HCT116 (cell line): Measurements from ENCODE around the gene CCBE1. TPM values are rescaled to one million over a fixed set of nuclear protein-coding genes. Genes with fewer than 3 reads are reported as not detected.

Experiments used
- ATAC-seq: fragments of 200-7000 bp; cut with Tn5 transposase; 2 replicates; pipeline ENCODE4 v1.9.1; 2020; ENCODE audit warnings: mild to moderate bottlenecking, moderate library complexity
- BruUV-seq: library from RNA; stranded (reverse); fragments of 400-500 nt; replicated peaks from 2 replicates; lab custom pipeline; 2021; lab: Mats Ljungman, UMichigan
- CTCF ChIA-PET: fragments of 300-600 bp; sonication (Branson Sonifier 250); formaldehyde crosslinking; loops from one replicate; lab custom pipeline; 2021; ENCODE audit warnings: antibody characterized with exemption; lab: Charles Lee
- POLR2A ChIA-PET: fragments of 300-600, 350-600 bp; sonication (Branson Sonifier 250); formaldehyde crosslinking; loops from one replicate; lab custom pipeline; 2021; ENCODE audit warnings: antibody characterized with exemption; lab: Charles Lee
- RAD21 ChIA-PET, 2 experiments: fragments of 300-600 bp; sonication (Branson Sonifier 250); formaldehyde crosslinking; loops; one replicate each; lab custom pipeline; 2023; ENCODE audit warnings: low total read pairs in 2 of 2; ENCODE audit not compliant: uncharacterized antibody in 2 of 2, unreplicated experiment in 2 of 2, low non-redundant PET in 1 of 2; lab: Charles Lee
- DNase-seq: peaks from one replicate; pipeline ENCODE4 v3.0.0-alpha.2; 2010; ENCODE audit warnings: low read depth, low spot score
- H2AFZ ChIP-seq: fragments of 200-600 bp; shearing (Covaris generic), sonication (generic); 2 replicates; pipeline ENCODE4 v1.6.1; 2017; ENCODE audit warnings: low read depth, mixed run types, mixed read lengths, antibody characterized with exemption, low read length; ENCODE audit not compliant: poor library complexity, severe bottlenecking
- H3K27ac ChIP-seq: 2 replicates; pipeline ENCODE4 v1.5.1; 2012; ENCODE audit warnings: low read depth, low read length
- H3K27me3 ChIP-seq: fragments of 200-600 bp; sonication (generic); 2 replicates; pipeline ENCODE4 v1.6.1; 2016; ENCODE audit warnings: mixed run types, low read length, mixed read lengths; ENCODE audit not compliant: insufficient read depth
- H3K36me3 ChIP-seq, 2 experiments: fragments of 200-500 bp in 1 of 2; fragments of 200-600 bp in 1 of 2; sonication (Bioruptor generic) in 1 of 2; sonication (generic) in 1 of 2; 2 replicates each; pipeline versions ENCODE4 v1.5.1 to v1.6.1; 2014 to 2016; ENCODE audit warnings: low read length in 2 of 2, inconsistent platforms in 1 of 2, mixed read lengths in 1 of 2, mixed run types in 1 of 2; ENCODE audit not compliant: insufficient read depth in 2 of 2, control insufficient read depth in 1 of 2
- H3K4me1 ChIP-seq, 2 experiments: fragments of 200-600 bp in 1 of 2; sonication (generic) in 1 of 2; 2 replicates each; pipeline versions ENCODE4 v1.5.1 to v1.6.1; 2012 to 2017; ENCODE audit warnings: low read length in 2 of 2, inconsistent platforms in 1 of 2, mild to moderate bottlenecking in 1 of 2, mixed read lengths in 1 of 2, mixed run types in 1 of 2, moderate library complexity in 1 of 2; ENCODE audit not compliant: insufficient read depth in 2 of 2, control insufficient read depth in 1 of 2
- H3K4me2 ChIP-seq: fragments of 200-600 bp; sonication (generic); 2 replicates; pipeline ENCODE4 v1.6.1; 2017; ENCODE audit warnings: mixed run types, low read length, mixed read lengths
- H3K4me3 ChIP-seq, 2 experiments: fragments of 200-600 bp in 1 of 2; sonication (generic) in 1 of 2; replicated peaks in 1 of 2; 2 replicates each; pipeline ENCODE4 v1.5.1; 2011 to 2016; ENCODE audit warnings: low read length in 2 of 2, control low read depth in 1 of 2, low read depth in 1 of 2, mild to moderate bottlenecking in 1 of 2, mixed read lengths in 1 of 2, mixed run types in 1 of 2
- H3K79me2 ChIP-seq: fragments of 200-600 bp; sonication (generic); 2 replicates; pipeline ENCODE4 v1.6.1; 2017; ENCODE audit warnings: mild to moderate bottlenecking, mixed run types, low read length, moderate library complexity, mixed read lengths; ENCODE audit not compliant: insufficient read depth
- H3K9ac ChIP-seq: fragments of 200-600 bp; sonication (generic); 2 replicates; pipeline ENCODE4 v1.6.1; 2016; ENCODE audit warnings: low read length, mixed read lengths
- H3K9me2 ChIP-seq: fragments of 200-600 bp; sonication (generic), shearing (Covaris generic); 2 replicates; pipeline ENCODE4 v1.6.1; 2017; ENCODE audit warnings: mixed run types, mild to moderate bottlenecking, moderate library complexity; ENCODE audit not compliant: insufficient read depth
- H3K9me3 ChIP-seq, 2 experiments: fragments of 200-500 bp in 1 of 2; fragments of 200-600 bp in 1 of 2; sonication (Bioruptor generic) in 1 of 2; sonication (generic) in 1 of 2; 2 replicates each; pipeline ENCODE4 v1.6.1; 2014 to 2017; ENCODE audit warnings: low read length in 2 of 2, mixed read lengths in 2 of 2, inconsistent platforms in 1 of 2, low read depth in 1 of 2, mild to moderate bottlenecking in 1 of 2, mixed run types in 1 of 2, moderate library complexity in 1 of 2; ENCODE audit not compliant: control insufficient read depth in 1 of 2, insufficient read depth in 1 of 2
- H4K20me1 ChIP-seq: fragments of 200-600 bp; sonication (generic), shearing (Covaris generic); 2 replicates; pipeline ENCODE4 v1.6.1; 2017; ENCODE audit warnings: mixed run types, mild to moderate bottlenecking, moderate library complexity; ENCODE audit not compliant: insufficient read depth
- CBX3 ChIP-seq: IDR thresholded peaks from 2 replicates; pipeline ENCODE4 v1.6.1; 2012; ENCODE audit warnings: low read depth
- EGR1 ChIP-seq: IDR thresholded peaks from 2 replicates; pipeline ENCODE4 v1.6.1; 2012; ENCODE audit warnings: low read depth
- FOSL1 ChIP-seq: IDR thresholded peaks from 2 replicates; pipeline ENCODE4 v1.6.1; 2012; ENCODE audit warnings: low read depth
- MAX ChIP-seq: IDR thresholded peaks from 2 replicates; pipeline ENCODE4 v1.6.1; 2012
- RAD21 ChIP-seq: IDR thresholded peaks from 2 replicates; pipeline ENCODE4 v1.6.1; 2012; ENCODE audit warnings: low read depth, mild to moderate bottlenecking
- SIN3A ChIP-seq: IDR thresholded peaks from 2 replicates; pipeline ENCODE4 v1.6.1; 2012; ENCODE audit warnings: low read depth
- SP1 ChIP-seq: IDR thresholded peaks from 2 replicates; pipeline ENCODE4 v1.6.1; 2012; ENCODE audit warnings: low read depth
- TCF7L2 ChIP-seq: IDR thresholded peaks from 2 replicates; pipeline ENCODE4 v1.7.0; 2011; ENCODE audit warnings: borderline replicate concordance, inconsistent platforms; ENCODE audit not compliant: insufficient read depth, insufficient read length; ENCODE audit errors: extremely low read depth
- YY1 ChIP-seq: IDR thresholded peaks from 2 replicates; pipeline ENCODE4 v1.6.1; 2011; ENCODE audit warnings: low read length, low read depth, moderate library complexity, mild to moderate bottlenecking; ENCODE audit not compliant: insufficient replicate concordance; ENCODE audit errors: extremely low read depth
- ZFX ChIP-seq: fragments of 450-650 bp; IDR thresholded peaks from 2 replicates; pipeline ENCODE4 v1.6.1; 2017
- intact Hi-C: fragments of 100-400 bp; cut with micrococcal nuclease; formaldehyde crosslinking; loops from 2 replicates; pipeline ENCODE4 v1.10.0; 2022
- total RNA-seq: library from RNA; stranded (reverse); gene quantifications from one replicate; pipeline ENCODE4 v1.2.1, GENCODE V29; 2021; ENCODE audit not compliant: unreplicated experiment
- TF ChIP-seq, protein P1 (sequence below), 3 experiments: fragments of 200-600 bp in 1 of 3; sonication (generic) in 1 of 3; IDR thresholded peaks in 2 of 3; conservative IDR thresholded peaks in 1 of 3; 2 replicates each; pipeline ENCODE4 v1.5.1; 2012 to 2017; ENCODE audit warnings: low read depth in 2 of 3, low read length in 2 of 3, antibody characterized with exemption in 1 of 3, borderline replicate concordance in 1 of 3, control low read depth in 1 of 3, mild to moderate bottlenecking in 1 of 3, mixed read lengths in 1 of 3, mixed run types in 1 of 3, moderate library complexity in 1 of 3; ENCODE audit not compliant: insufficient read depth in 1 of 3
- TF ChIP-seq, protein P2 (sequence below): IDR thresholded peaks from 2 replicates; pipeline ENCODE4 v1.6.1; 2011; ENCODE audit warnings: mild to moderate bottlenecking, low read length, moderate library complexity; ENCODE audit not compliant: insufficient replicate concordance; ENCODE audit errors: extremely low read depth

The CCBE1 gene
- total RNA-seq, 1 experiment from 2014 or later, result 0.84 TPM

GRCh38 chr18:59567431-59567830 lies 129.8 kb downstream of the CCBE1 start:
- CTCF ChIA-PET, result no interaction called here
- intact Hi-C loops, result no loop called here
- no peaks in the 10 kb centered on the region for H3K36me3 ChIP-seq
- ATAC-seq, result no peak
- H3K4me2 ChIP-seq, result no peak overlapping the region
- H3K27ac ChIP-seq, result no peak overlapping the region
- H3K9me3 ChIP-seq, result no peaks in the 10 kb centered on the region
- no peak overlapping the region for H3K9ac ChIP-seq
- TF ChIP-seq SP1 (no peak), YY1 (no peak), ZFX (no peak), FOSL1 (no peak), EGR1 (no peak), TCF7L2 (no peak), CBX3 (no peak), RAD21 (no peak), MAX (no peak), SIN3A (no peak)
- TF ChIP-seq, protein P1, sequence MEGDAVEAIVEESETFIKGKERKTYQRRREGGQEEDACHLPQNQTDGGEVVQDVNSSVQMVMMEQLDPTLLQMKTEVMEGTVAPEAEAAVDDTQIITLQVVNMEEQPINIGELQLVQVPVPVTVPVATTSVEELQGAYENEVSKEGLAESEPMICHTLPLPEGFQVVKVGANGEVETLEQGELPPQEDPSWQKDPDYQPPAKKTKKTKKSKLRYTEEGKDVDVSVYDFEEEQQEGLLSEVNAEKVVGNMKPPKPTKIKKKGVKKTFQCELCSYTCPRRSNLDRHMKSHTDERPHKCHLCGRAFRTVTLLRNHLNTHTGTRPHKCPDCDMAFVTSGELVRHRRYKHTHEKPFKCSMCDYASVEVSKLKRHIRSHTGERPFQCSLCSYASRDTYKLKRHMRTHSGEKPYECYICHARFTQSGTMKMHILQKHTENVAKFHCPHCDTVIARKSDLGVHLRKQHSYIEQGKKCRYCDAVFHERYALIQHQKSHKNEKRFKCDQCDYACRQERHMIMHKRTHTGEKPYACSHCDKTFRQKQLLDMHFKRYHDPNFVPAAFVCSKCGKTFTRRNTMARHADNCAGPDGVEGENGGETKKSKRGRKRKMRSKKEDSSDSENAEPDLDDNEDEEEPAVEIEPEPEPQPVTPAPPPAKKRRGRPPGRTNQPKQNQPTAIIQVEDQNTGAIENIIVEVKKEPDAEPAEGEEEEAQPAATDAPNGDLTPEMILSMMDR (IDR thresholded peaks at IDR 0.05 in 2 of 3, conservative IDR thresholded peaks at IDR 0.05 in 1 of 3; ENCODE audit: borderline replicate concordance in 1 of 3, insufficient read depth in 1 of 3, low read depth in 2 of 3, low read length in 2 of 3), result no peak
- TF ChIP-seq, protein P2, sequence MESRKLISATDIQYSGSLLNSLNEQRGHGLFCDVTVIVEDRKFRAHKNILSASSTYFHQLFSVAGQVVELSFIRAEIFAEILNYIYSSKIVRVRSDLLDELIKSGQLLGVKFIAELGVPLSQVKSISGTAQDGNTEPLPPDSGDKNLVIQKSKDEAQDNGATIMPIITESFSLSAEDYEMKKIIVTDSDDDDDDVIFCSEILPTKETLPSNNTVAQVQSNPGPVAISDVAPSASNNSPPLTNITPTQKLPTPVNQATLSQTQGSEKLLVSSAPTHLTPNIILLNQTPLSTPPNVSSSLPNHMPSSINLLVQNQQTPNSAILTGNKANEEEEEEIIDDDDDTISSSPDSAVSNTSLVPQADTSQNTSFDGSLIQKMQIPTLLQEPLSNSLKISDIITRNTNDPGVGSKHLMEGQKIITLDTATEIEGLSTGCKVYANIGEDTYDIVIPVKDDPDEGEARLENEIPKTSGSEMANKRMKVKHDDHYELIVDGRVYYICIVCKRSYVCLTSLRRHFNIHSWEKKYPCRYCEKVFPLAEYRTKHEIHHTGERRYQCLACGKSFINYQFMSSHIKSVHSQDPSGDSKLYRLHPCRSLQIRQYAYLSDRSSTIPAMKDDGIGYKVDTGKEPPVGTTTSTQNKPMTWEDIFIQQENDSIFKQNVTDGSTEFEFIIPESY, result no peak
- no peaks in the 10 kb centered on the region for H3K79me2 ChIP-seq
- DNase-seq, result no peak
- H4K20me1 ChIP-seq, result no peaks in the 10 kb centered on the region
- POLR2A ChIA-PET, result no interaction called here
- RAD21 ChIA-PET, result no interaction called here
- BruUV-seq, result no TSS peak
- no peaks in the 10 kb centered on the region for H3K9me2 ChIP-seq
- no peaks in the 10 kb centered on the region for H3K4me1 ChIP-seq
- H3K4me3 ChIP-seq, result no peak overlapping the region
- H2AFZ ChIP-seq, result no peak overlapping the region
- peaks cover 16% of the 10 kb centered on the region for H3K27me3 ChIP-seq
